ENCODE results near the gene PLCB4.
A peak's percentile ranks its signal among the peaks of the same experiment; 100 is the strongest.

Gene PLCB4

GRCh38 chr20:9493803-9494202 is 424.9 kb downstream of the PLCB4 start:
- H3K4me3 ChIP-seq (ENCODE audit: low read depth, low read length): no peak overlapping the region
- TF ChIP-seq CTCF (IDR thresholded peaks at IDR 0.05; ENCODE audit: insufficient read depth, low read depth, low read length, missing control alignments): no peak
- no peak for DNase-seq (ENCODE audit: low read depth)

- no peak overlapping the region for H3K4me3 ChIP-seq (ENCODE audit: low read depth, low read length)
- no peak for DNase-seq (ENCODE audit: low read depth)
- TF ChIP-seq CTCF (IDR thresholded peaks at IDR 0.05; ENCODE audit: insufficient read depth, low read depth, low read length, missing control alignments): no peak
Observed at GRCh38 chr20:9495701-9496100, 426.8 kb downstream of the PLCB4 start.

- no peak for TF ChIP-seq CTCF (IDR thresholded peaks at IDR 0.05; ENCODE audit: insufficient read depth, low read depth, low read length, missing control alignments)
- no peak for DNase-seq (ENCODE audit: low read depth)
- no peak overlapping the region for H3K4me3 ChIP-seq (ENCODE audit: low read depth, low read length)
Observed at GRCh38 chr20:9496155-9496554, 427.3 kb downstream of the PLCB4 start.

- DNase-seq (ENCODE audit: low read depth): no peak
- no peak for TF ChIP-seq CTCF (IDR thresholded peaks at IDR 0.05; ENCODE audit: insufficient read depth, low read depth, low read length, missing control alignments)
Observed at GRCh38 chr20:9498322-9498721, 429.4 kb downstream of the PLCB4 start.

GRCh38 chr20:9499126-9499899 is 430.4 kb downstream of the PLCB4 start:
- no peak for TF ChIP-seq CTCF (IDR thresholded peaks at IDR 0.05; ENCODE audit: insufficient read depth, low read depth, low read length, missing control alignments)

More at GRCh38 chr20:9498322-9498721, 429.4 kb downstream of the PLCB4 start:
- no peak overlapping the region for H3K4me3 ChIP-seq (ENCODE audit: low read depth, low read length)

GRCh38 chr20:9500121-9500520 is 431.2 kb downstream of the PLCB4 start:
- DNase-seq (ENCODE audit: low read depth): peak; percentile 35
- no peak overlapping the region for H3K4me3 ChIP-seq (ENCODE audit: low read depth, low read length)
- no peak for TF ChIP-seq CTCF (IDR thresholded peaks at IDR 0.05; ENCODE audit: insufficient read depth, low read depth, low read length, missing control alignments)

More at GRCh38 chr20:9499126-9499899, 430.4 kb downstream of the PLCB4 start:
- no peak for DNase-seq (ENCODE audit: low read depth)
- H3K4me3 ChIP-seq (ENCODE audit: low read depth, low read length): no peak overlapping the region

GRCh38 chr20:9501473-9501872 is 432.6 kb downstream of the PLCB4 start:
- H3K4me3 ChIP-seq (ENCODE audit: low read depth, low read length): no peak overlapping the region
- no peak for DNase-seq (ENCODE audit: low read depth)
- no peak for TF ChIP-seq CTCF (IDR thresholded peaks at IDR 0.05; ENCODE audit: insufficient read depth, low read depth, low read length, missing control alignments)

Data from GM12865 (cell line).